PC-9 (cell line): ENCODE measurements around the gene MED22. TPM values are rescaled to one million over a fixed set of nuclear protein-coding genes. Genes with fewer than 3 reads are reported as not detected.
"Not testable (repeated sequence)": the region's sequence is repeated elsewhere in the genome, so short reads cannot be mapped to it uniquely, and the experiment has no call there.

Source experiments
- BruUV-seq: library from RNA; stranded (reverse); fragments of 400-500 nt; replicated peaks from 2 replicates; lab custom pipeline; 2021; lab: Mats Ljungman, UMichigan
- CTCF ChIA-PET: fragments of 300-600 bp; sonication (Branson Sonifier 250); formaldehyde crosslinking; loops from one replicate; lab custom pipeline; 2022; ENCODE audit warnings: antibody characterized with exemption; lab: Charles Lee
- POLR2A ChIA-PET: fragments of 300-600 bp; sonication (Branson Sonifier 250); formaldehyde crosslinking; loops from one replicate; lab custom pipeline; 2022; ENCODE audit warnings: antibody characterized with exemption; ENCODE audit not compliant: unreplicated experiment; lab: Charles Lee
- DNase-seq, 2 experiments: peaks; one replicate each; pipeline versions ENCODE4 v3.0.0 to v3.0.0-alpha.2; 2015 to 2022; ENCODE audit warnings: mixed read lengths in 1 of 2
- H2AFZ ChIP-seq: fragments of 200-600 bp; sonication (generic); 2 replicates; pipeline ENCODE4 v1.8.1; 2017; ENCODE audit warnings: antibody characterized with exemption
- H3F3A ChIP-seq: fragments of 200-600 bp; sonication (generic); 2 replicates; pipeline ENCODE4 v1.8.1; 2017; ENCODE audit warnings: antibody characterized with exemption, mild to moderate bottlenecking, low read depth; ENCODE audit not compliant: insufficient read depth
- H3K27ac ChIP-seq: fragments of 200-600 bp; sonication (generic); 2 replicates; pipeline ENCODE4 v1.6.1; 2016; ENCODE audit warnings: mixed run types
- H3K27me3 ChIP-seq: fragments of 200-600 bp; sonication (generic); 2 replicates; pipeline ENCODE4 v1.6.1; 2016; ENCODE audit warnings: low read depth, mixed run types; ENCODE audit not compliant: insufficient read depth
- H3K36me3 ChIP-seq: fragments of 200-600 bp; sonication (generic); 2 replicates; pipeline ENCODE4 v1.6.1; 2016; ENCODE audit warnings: low read depth, mixed run types
- H3K4me1 ChIP-seq: fragments of 200-600 bp; sonication (generic); replicated peaks from 2 replicates; pipeline ENCODE4 v1.6.1; 2016; ENCODE audit warnings: mixed run types; ENCODE audit not compliant: insufficient read depth
- H3K4me2 ChIP-seq: fragments of 200-600 bp; sonication (generic); 2 replicates; pipeline ENCODE4 v1.6.1; 2017; ENCODE audit warnings: mixed run types
- H3K4me3 ChIP-seq: fragments of 200-600 bp; sonication (generic); 2 replicates; pipeline ENCODE4 v1.6.1; 2016; ENCODE audit warnings: mixed run types
- H3K79me2 ChIP-seq: fragments of 200-600 bp; sonication (generic); 2 replicates; pipeline ENCODE4 v1.6.1; 2017; ENCODE audit warnings: low read depth, mixed run types
- H3K9me2 ChIP-seq: fragments of 200-600 bp; sonication (generic); 2 replicates; pipeline ENCODE4 v1.8.1; 2017; ENCODE audit warnings: mild to moderate bottlenecking; ENCODE audit not compliant: insufficient read depth
- H3K9me3 ChIP-seq: fragments of 200-600 bp; sonication (generic); 2 replicates; pipeline ENCODE4 v1.8.1; 2016; ENCODE audit warnings: low read depth; ENCODE audit not compliant: insufficient read depth
- H4K20me1 ChIP-seq: fragments of 200-600 bp; sonication (generic); 2 replicates; pipeline ENCODE4 v1.8.1; 2017; ENCODE audit not compliant: insufficient read depth
- EZH2 ChIP-seq: fragments of 200-600 bp; sonication (generic); IDR thresholded peaks from 2 replicates; pipeline ENCODE4 v1.8.0; 2017; ENCODE audit warnings: antibody characterized with exemption, low read depth
- intact Hi-C: fragments of 100-400 bp; cut with micrococcal nuclease; formaldehyde crosslinking; loops from one replicate; pipeline ENCODE4 v1.10.0; 2022; ENCODE audit not compliant: unreplicated experiment
- total RNA-seq: library from RNA; stranded (reverse); gene quantifications from 2 replicates; pipeline ENCODE4 v1.2.3, GENCODE V29; 2021
- TF ChIP-seq, protein P1 (sequence below): fragments of 200-600 bp; sonication (generic); conservative IDR thresholded peaks from 2 replicates; pipeline ENCODE4 v1.6.1; 2017; ENCODE audit warnings: mixed run types, antibody characterized with exemption, mild to moderate bottlenecking, moderate library complexity

MED22 gene
- total RNA-seq, 1 experiment from 2014 or later = 38.7 TPM

DNA sequence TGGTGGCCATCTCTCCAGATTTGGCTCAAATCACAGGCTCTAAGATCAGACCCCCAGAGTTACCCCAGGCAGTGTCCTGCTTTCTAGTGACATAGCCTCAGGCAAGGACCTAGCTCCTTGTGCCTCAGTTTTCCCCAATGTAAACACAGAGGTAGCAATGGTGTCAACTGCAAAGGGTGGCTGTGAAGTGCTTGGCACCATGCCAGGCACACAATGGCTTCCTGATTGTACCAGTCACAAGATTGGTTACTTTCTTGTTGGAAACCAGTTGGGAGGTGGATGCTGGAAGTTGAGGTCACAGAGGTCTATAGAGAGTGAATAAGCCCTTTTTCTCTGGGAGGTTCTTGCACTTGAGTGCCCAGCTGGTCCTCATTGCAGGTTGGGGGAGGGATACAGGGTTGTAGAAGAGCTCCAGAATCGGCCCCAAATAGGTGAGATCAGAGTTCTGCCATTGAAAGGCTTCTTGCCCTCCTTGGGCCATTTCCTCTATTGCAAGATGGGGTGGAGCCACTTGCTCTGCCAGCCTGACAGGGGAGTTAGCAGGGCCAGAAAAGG is 30.6 kb upstream of the MED22 start:
- POLR2A ChIA-PET = interaction anchor here (0.5 kb wide), 1 partner anchor 1336 kb away, joined by 6 read pairs; no protein-coding TSS in a partner anchor
- intact Hi-C loops = no loop called here
- Histone ChIP-seq H3K9me2 (no peaks in the 10 kb centered on the region), H3K4me1 (peaks cover 36% of the 10 kb centered on the region), H3K27me3 (no peaks in the 10 kb centered on the region), H3K79me2 (peaks cover 21% of the 10 kb centered on the region), H4K20me1 (peaks cover 14% of the 10 kb centered on the region), H3K36me3 (no peaks in the 10 kb centered on the region), H3K9me3 (no peaks in the 10 kb centered on the region), H3F3A (peaks cover 13% of the 10 kb centered on the region), H3K4me2 (peak overlapping the region; percentile 94), H3K27ac (no peak overlapping the region), H2AFZ (no peak overlapping the region), H3K4me3 (no peak overlapping the region)
- TF ChIP-seq, protein P1, sequence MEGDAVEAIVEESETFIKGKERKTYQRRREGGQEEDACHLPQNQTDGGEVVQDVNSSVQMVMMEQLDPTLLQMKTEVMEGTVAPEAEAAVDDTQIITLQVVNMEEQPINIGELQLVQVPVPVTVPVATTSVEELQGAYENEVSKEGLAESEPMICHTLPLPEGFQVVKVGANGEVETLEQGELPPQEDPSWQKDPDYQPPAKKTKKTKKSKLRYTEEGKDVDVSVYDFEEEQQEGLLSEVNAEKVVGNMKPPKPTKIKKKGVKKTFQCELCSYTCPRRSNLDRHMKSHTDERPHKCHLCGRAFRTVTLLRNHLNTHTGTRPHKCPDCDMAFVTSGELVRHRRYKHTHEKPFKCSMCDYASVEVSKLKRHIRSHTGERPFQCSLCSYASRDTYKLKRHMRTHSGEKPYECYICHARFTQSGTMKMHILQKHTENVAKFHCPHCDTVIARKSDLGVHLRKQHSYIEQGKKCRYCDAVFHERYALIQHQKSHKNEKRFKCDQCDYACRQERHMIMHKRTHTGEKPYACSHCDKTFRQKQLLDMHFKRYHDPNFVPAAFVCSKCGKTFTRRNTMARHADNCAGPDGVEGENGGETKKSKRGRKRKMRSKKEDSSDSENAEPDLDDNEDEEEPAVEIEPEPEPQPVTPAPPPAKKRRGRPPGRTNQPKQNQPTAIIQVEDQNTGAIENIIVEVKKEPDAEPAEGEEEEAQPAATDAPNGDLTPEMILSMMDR = no peak
- TF ChIP-seq EZH2 = no peak
- CTCF ChIA-PET = interaction anchor here (0.6 kb wide), 3 partner anchors 35 to 193 kb away, joined by 3 to 25 read pairs (median 4); partner anchors contain the start of gene SLC2A6
- BruUV-seq = no TSS peak
- no peak for DNase-seq

DNA sequence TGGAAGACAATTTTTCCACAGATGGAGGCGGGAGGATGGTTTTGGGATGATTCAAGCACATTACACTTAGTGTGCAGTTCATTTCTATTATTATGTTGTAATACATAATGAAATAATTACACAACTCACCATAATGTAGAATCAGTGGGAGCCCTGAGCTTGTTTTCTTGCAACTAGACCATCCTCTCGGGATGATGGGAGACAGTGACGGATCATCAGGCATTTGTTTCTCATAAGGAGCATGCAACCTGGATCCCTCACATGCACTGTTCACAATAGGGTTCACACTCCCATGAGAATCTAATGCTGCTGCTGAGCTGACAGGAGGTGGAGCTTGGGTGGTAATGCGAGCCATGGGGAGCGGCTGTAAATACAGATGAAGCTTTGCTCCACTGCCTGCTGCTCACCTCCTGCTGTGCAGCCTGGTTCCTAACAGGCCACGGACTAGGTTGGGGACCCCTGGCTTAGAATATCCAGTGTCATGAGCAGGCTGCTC is 29.8 kb upstream of the MED22 start:
- DNase-seq = peak; percentile 54 to 70
- no TSS peak for BruUV-seq
- H3K27ac ChIP-seq = no peak overlapping the region
- peaks cover 36% of the 10 kb centered on the region for H3K4me1 ChIP-seq
- H3K4me2 ChIP-seq = peak overlapping the region; percentile 94
- ChIA-PET CTCF (interaction anchor here (0.6 kb wide), 3 partner anchors 35 to 192 kb away, joined by 3 to 25 read pairs (median 4); partner anchors contain the start of gene SLC2A6), POLR2A (interaction anchor here (0.5 kb wide), 1 partner anchor 1335 kb away, joined by 6 read pairs; no protein-coding TSS in a partner anchor)
- H3K9me3 ChIP-seq = no peaks in the 10 kb centered on the region
- H3K36me3 ChIP-seq = peaks cover 5% of the 10 kb centered on the region
- peaks cover 13% of the 10 kb centered on the region for H3F3A ChIP-seq
- H3K4me3 ChIP-seq = no peak overlapping the region
- no peaks in the 10 kb centered on the region for H3K27me3 ChIP-seq
- intact Hi-C loops = no loop called here
- peaks cover 28% of the 10 kb centered on the region for H3K79me2 ChIP-seq
- H2AFZ ChIP-seq = no peak overlapping the region
- no peaks in the 10 kb centered on the region for H3K9me2 ChIP-seq
- TF ChIP-seq, protein P1 = no peak
- TF ChIP-seq EZH2 = no peak
- peaks cover 21% of the 10 kb centered on the region for H4K20me1 ChIP-seq

GRCh38 chr9:133377280-133377679 is 29.3 kb upstream of the MED22 start:
- H3K36me3 ChIP-seq, intact Hi-C loops, H3K9me2 ChIP-seq, H3K27me3 ChIP-seq, H2AFZ ChIP-seq, BruUV-seq, H3K27ac ChIP-seq, H3K9me3 ChIP-seq, DNase-seq: not testable (repeated sequence)
- Histone ChIP-seq H3K4me1 (peaks cover 36% of the 10 kb centered on the region), H4K20me1 (peaks cover 26% of the 10 kb centered on the region), H3F3A (peaks cover 13% of the 10 kb centered on the region), H3K4me2 (peak overlapping the region; percentile 94; the same call in 1 of the 2 replicates), H3K4me3 (peak overlapping the region; percentile 69; the same call in 1 of the 2 replicates), H3K79me2 (peaks cover 33% of the 10 kb centered on the region)
- ChIA-PET CTCF (interaction anchor here (0.6 to 0.7 kb wide), 4 partner anchors 109 to 808 kb away, joined by 3 to 4 read pairs (median 4); no protein-coding TSS in a partner anchor), POLR2A (interaction anchor here (0.5 to 0.7 kb wide), 2 partner anchors 190 to 755 kb away, joined by 4 to 7 read pairs; no protein-coding TSS in a partner anchor)
